Islet precursor cell (in vitro differentiated cells): Measurements from ENCODE around the gene SPRR5.

ENCODE experiments used
- DNase-seq: peaks from one replicate; pipeline ENCODE4 v3.0.0-alpha.2; 2018

The SPRR5 gene

GRCh38 chr1:152986578-152986977 is 39.6 kb downstream of the SPRR5 start:
- DNase-seq, result no peak

- no peak for DNase-seq
Measured at GRCh38 chr1:152993186-152993585, 46.2 kb downstream of the SPRR5 start.

- DNase-seq, result no peak
Measured at GRCh38 chr1:152995842-152996241, 48.8 kb downstream of the SPRR5 start.

GRCh38 chr1:152996633-152997400 is 49.8 kb downstream of the SPRR5 start:
- DNase-seq, result no peak

GRCh38 chr1:152997901-152998300 is 50.9 kb downstream of the SPRR5 start:
- DNase-seq, result no peak

GRCh38 chr1:152998476-152998875 is 51.5 kb downstream of the SPRR5 start:
- DNase-seq, result no peak
